Fibroblast of the aortic adventitia (primary cell): ENCODE results near the gene LASP1. TPM values are rescaled to one million over a fixed set of nuclear protein-coding genes. Genes with fewer than 3 reads are reported as not detected.

Experiments
- DNase-seq: peaks from one replicate; pipeline ENCODE4 v3.0.0-alpha.2; 2010; ENCODE audit warnings: low read depth
- H3K4me3 ChIP-seq: 2 replicates; pipeline ENCODE4 v1.5.1; 2011; ENCODE audit warnings: low read depth, mild to moderate bottlenecking, control low read depth, low read length, moderate library complexity
- total RNA-seq: library from RNA; depleted of rRNA; stranded (reverse); fragments of >200 nt; gene quantifications from 2 replicates; pipeline ENCODE4 v1.2.3, GENCODE V29; 2012; ENCODE audit warnings: low replicate concordance
- TF ChIP-seq, protein P1 (sequence below): IDR thresholded peaks from 2 replicates; pipeline ENCODE4 v1.5.1; 2011; ENCODE audit warnings: mild to moderate bottlenecking, low read length, control low read depth, inconsistent platforms; ENCODE audit not compliant: insufficient read depth

The LASP1 gene
- total RNA-seq, 1 donor, result 174 TPM

DNA sequence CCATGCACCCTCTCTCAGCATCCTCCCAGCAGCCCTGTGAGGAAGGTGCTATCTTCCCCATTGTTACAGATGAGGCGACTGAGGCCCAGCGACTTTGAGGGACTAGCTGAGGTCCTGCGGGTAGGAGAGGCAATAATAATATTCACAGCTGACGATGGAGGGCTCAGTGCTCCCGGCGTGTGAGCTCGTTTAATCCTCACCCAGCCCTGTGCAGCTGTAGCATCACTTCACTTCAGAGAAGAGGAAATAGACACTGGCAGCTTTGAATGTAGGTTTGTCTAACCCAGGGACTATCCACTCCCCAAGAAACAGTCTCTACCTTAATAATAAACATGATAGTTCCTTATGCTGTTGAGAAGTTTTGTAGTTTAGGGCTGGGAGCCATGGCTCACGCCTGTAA lies 21.6 kb downstream of the LASP1 start:
- no peak overlapping the region for H3K4me3 ChIP-seq
- TF ChIP-seq, protein P1, sequence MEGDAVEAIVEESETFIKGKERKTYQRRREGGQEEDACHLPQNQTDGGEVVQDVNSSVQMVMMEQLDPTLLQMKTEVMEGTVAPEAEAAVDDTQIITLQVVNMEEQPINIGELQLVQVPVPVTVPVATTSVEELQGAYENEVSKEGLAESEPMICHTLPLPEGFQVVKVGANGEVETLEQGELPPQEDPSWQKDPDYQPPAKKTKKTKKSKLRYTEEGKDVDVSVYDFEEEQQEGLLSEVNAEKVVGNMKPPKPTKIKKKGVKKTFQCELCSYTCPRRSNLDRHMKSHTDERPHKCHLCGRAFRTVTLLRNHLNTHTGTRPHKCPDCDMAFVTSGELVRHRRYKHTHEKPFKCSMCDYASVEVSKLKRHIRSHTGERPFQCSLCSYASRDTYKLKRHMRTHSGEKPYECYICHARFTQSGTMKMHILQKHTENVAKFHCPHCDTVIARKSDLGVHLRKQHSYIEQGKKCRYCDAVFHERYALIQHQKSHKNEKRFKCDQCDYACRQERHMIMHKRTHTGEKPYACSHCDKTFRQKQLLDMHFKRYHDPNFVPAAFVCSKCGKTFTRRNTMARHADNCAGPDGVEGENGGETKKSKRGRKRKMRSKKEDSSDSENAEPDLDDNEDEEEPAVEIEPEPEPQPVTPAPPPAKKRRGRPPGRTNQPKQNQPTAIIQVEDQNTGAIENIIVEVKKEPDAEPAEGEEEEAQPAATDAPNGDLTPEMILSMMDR, result no peak
- no peak for DNase-seq

DNA sequence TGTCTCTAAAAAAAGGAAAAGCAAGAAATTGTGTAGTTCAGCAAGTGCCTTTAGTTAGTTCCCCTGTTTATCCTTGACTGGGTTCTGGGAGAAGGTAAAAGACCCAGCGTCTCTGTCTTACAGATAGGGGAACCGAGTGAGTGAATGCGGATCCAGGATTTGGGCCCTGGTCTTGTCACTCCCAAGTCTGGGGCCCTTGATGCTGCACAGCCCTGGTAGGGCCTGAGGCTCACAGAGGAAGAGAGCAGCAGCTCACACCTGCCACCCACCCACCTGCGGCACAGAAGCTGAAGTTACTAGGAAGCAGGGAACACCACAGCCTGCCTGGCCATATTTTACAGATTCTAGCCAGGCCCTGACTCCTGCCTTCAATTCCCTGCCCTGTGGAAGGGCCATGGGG lies 22.2 kb downstream of the LASP1 start:
- TF ChIP-seq, protein P1, result no peak
- H3K4me3 ChIP-seq, result no peak overlapping the region
- DNase-seq, result no peak

DNA sequence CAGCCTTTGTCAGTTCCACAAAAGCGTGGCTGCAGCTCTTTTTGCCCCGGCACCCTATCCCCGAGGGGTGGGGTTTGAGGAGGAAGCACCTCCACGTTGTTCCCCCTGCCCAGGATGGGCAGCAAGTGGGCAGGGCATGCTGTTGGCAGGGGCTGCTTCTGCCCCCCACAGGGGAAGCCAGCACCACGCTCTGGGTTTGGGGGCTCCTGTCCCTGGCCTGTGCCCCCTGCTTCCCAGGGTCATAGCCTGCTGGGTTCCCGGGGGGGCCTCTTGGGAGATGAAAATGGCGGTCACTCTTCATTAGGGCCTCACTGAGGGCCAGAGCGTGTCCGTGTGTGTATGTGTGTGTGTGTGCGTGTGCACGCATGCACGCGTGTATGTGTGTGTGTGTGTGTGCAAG lies 22.8 kb downstream of the LASP1 start:
- no peak for DNase-seq
- no peak overlapping the region for H3K4me3 ChIP-seq
- TF ChIP-seq, protein P1, result no peak

DNA sequence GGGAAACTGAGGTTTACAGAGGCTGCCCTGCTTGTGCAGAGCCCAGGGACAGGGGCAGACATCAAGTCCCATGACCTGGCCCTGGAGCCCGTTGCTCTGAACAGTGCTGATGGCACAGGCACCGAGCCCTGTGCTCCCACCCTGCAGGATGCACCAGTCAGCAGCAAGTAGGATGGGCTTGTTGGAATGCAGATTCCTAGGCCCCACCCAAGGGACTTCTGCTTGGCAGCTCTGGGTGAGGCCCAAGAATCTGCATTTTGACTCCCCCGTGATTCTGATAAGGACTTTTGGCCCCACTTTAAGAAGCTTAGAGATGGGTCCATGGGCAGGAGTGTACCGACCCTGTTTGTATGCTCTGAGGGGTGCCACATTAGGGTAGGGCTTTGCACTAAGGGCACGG lies 23.3 kb downstream of the LASP1 start:
- TF ChIP-seq, protein P1, result no peak
- no peak for DNase-seq
- H3K4me3 ChIP-seq, result no peak overlapping the region

DNA sequence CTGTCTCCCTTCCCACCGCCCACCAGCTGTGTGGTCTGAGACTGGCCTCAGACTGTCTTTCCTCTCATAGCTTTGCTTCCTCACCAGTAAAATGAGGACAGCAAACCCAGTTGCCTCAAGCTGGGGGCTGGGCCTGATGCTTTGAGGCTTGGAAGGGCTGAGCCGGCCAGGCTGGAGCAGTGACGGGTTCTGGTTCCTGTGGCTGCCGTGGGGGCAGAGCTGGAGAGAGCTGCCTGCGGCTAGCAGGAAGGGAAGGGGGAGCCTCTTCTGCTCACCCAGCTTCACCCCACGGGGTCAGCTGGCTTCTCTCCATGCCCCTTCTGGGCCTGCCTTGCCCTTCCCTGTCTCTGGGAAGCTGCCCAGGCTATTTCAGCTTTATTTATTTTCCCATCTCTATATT lies 23.7 kb downstream of the LASP1 start:
- TF ChIP-seq, protein P1, result no peak
- DNase-seq, result no peak

DNA sequence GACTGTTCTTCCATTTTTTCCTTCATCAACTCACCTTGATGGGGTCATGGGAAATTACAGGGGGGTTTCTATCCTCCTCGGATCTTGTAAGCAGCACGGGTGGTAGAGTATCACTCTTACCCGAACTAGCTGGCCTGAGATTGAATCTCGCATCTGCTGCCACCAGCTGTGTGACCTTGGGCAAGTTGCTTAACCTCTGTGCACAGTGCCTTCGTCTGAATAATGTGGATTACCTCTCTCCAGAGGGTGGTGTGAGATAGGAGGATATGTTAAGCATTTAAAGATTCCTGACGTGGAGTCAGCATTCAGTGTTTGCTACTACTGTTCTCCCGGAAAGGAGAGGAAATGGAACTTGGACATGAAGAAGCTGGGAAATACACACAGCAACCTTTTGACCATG lies 24.4 kb downstream of the LASP1 start:
- DNase-seq, result no peak
- TF ChIP-seq, protein P1, result no peak

More for the DNA sequence above, 23.7 kb downstream of the LASP1 start:
- no peak overlapping the region for H3K4me3 ChIP-seq

DNA sequence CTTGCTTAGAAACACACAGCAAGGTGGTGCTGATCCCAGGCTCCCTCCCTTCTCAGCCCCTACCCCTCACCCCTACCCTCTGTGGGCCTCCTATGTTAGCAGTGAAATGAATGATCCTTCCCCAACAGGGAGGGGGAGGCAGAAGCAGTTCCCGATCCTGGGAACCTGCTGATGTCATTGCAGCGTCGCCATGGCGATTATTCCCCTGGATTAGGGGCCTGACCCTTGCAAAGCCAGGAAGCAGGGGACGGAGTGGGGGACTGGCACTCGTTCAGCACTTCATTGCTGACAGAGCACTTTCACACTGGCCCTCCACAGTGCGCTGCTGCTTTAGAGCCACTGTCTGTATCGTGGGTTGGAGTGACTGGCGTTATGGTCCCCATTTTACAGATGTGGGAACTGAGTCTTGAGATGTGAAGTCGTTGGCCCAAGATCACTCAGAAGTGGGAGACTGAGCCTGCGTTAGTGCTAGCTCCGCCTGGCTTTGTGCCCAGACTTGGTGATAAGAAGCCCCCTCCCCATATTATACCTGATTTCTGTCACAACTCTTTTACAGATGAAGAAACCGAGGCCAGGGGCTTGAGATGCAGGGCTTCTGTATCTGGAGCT lies 26.6 kb downstream of the LASP1 start:
- no peak overlapping the region for H3K4me3 ChIP-seq
- TF ChIP-seq, protein P1, result no peak
- DNase-seq, result no peak

More for the DNA sequence above, 24.4 kb downstream of the LASP1 start:
- H3K4me3 ChIP-seq, result no peak overlapping the region
